Choroid plexus epithelial cell (primary cell): ENCODE measurements around the gene GRK3.

ENCODE experiments used
- DNase-seq: peaks from one replicate; pipeline ENCODE4 v3.0.0-alpha.2; 2010; ENCODE audit warnings: low read depth
- H3K4me3 ChIP-seq: 2 replicates; pipeline ENCODE4 v1.5.1; 2011; ENCODE audit warnings: low read depth, mild to moderate bottlenecking, control low read depth, low read length, moderate library complexity
- CTCF ChIP-seq: conservative IDR thresholded peaks from 2 replicates; pipeline ENCODE4 v1.5.1; 2011; ENCODE audit warnings: low read depth, mild to moderate bottlenecking, control low read depth, inconsistent platforms, low read length, moderate library complexity

Gene GRK3

GRCh38 chr22:25628494-25628893 is 64.0 kb downstream of the GRK3 start:
- DNase-seq, result no peak
- no peak for TF ChIP-seq CTCF
- H3K4me3 ChIP-seq, result no peak overlapping the region

- TF ChIP-seq CTCF, result no peak
- DNase-seq, result no peak
- no peak overlapping the region for H3K4me3 ChIP-seq
These were observed 65.1 kb downstream of the GRK3 start for GRCh38 chr22:25629613-25630012.

GRCh38 chr22:25630447-25630846 is 66.0 kb downstream of the GRK3 start:
- H3K4me3 ChIP-seq, result no peak overlapping the region
- DNase-seq, result peak; percentile 5
- no peak for TF ChIP-seq CTCF

GRCh38 chr22:25636323-25636722 is 71.8 kb downstream of the GRK3 start:
- no peak overlapping the region for H3K4me3 ChIP-seq
- TF ChIP-seq CTCF, result no peak
- DNase-seq, result no peak

GRCh38 chr22:25637032-25637431 is 72.6 kb downstream of the GRK3 start:
- no peak overlapping the region for H3K4me3 ChIP-seq
- no peak for DNase-seq
- TF ChIP-seq CTCF, result no peak

GRCh38 chr22:25637672-25638071 is 73.2 kb downstream of the GRK3 start:
- no peak overlapping the region for H3K4me3 ChIP-seq
- DNase-seq, result no peak
- no peak for TF ChIP-seq CTCF

GRCh38 chr22:25638638-25639037 is 74.2 kb downstream of the GRK3 start:
- TF ChIP-seq CTCF, result no peak
- no peak for DNase-seq
- H3K4me3 ChIP-seq, result no peak overlapping the region
